ENCODE measurements around the gene FGFR2.

The FGFR2 gene

DNA sequence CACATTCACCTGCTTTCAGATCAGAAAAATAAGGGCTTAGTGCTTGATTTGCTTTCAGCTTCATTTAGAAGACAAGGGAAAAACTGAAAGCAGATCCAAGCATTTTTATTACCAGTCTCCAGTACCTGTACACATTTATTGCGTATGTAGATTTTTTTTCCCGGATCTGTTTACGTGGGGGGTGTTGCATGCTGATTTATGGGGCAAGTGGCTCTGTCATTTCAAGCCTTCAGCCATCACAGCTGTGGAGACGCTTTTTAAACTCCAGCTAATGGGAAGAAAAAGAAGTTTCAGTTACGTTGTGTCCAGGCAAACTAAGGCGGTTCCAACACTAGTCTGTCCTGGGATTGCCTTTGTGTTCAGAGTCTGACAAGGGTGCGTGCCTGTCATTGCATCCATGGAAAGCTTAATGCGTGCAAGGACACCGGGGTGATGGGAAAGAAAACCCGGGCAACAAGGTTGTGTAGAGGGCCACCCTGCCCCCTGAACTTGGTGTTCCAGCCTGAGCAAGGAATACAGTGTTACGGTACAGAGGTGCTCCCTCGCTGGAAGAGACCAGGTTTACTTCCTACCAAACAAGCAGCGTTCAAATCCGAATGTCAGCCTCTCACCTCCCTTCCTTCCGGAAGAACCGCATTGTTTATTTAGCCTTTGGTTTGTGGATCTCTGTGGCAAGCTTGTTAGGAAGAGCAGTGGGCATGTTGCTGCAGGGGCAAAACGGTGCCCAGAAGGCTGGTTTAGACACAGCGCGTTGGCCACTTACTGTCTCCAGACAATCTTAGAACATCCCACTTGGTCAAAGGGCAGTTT is 128.2 kb downstream of the FGFR2 start:
- TF ChIP-seq MAX (IDR thresholded peaks at IDR 0.05) (no peak), NFIC (IDR thresholded peaks at IDR 0.05) (no peak), TAF1 (IDR thresholded peaks at IDR 0.05; ENCODE audit: low read depth) (no peak), TEAD4 (IDR thresholded peaks at IDR 0.05) (no peak), ZBTB7A (IDR thresholded peaks at IDR 0.05; ENCODE audit: low read depth) (no peak)
- TF ChIP-seq, protein P1, sequence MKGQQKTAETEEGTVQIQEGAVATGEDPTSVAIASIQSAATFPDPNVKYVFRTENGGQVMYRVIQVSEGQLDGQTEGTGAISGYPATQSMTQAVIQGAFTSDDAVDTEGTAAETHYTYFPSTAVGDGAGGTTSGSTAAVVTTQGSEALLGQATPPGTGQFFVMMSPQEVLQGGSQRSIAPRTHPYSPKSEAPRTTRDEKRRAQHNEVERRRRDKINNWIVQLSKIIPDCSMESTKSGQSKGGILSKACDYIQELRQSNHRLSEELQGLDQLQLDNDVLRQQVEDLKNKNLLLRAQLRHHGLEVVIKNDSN (IDR thresholded peaks at IDR 0.05), result no peak

GRCh38 chr10:121468726-121469125 is 129.5 kb downstream of the FGFR2 start:
- TF ChIP-seq TCF12 (IDR thresholded peaks at IDR 0.05; ENCODE audit: low read depth) (no peak), REST (IDR thresholded peaks at IDR 0.05; ENCODE audit: low read depth) (no peak), CREB1 (IDR thresholded peaks at IDR 0.05; ENCODE audit: low read depth) (no peak), TAF1 (IDR thresholded peaks at IDR 0.05; ENCODE audit: low read depth) (no peak)
- TF ChIP-seq, protein P1 (IDR thresholded peaks at IDR 0.05), result no peak

DNA sequence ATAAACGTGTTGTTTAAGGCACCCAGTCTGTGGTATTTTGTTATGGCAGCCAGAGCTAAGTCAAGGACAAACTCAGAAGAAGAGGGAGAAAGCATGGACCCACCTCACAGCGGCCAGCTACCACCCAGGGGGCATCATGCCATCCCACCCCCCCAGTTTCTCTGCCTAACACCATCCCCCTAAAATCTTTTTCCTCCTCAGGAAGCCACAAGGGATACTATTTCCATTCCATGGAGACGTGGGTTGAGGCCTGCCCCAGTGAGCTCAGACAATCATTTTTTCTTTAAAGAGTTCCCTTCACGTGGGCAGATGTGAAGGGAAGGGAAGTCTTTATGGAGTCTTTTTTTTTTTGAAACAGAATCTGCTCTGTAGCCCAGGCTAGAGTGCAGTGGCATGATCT is 131.8 kb downstream of the FGFR2 start:
- TF ChIP-seq ZBTB7A (IDR thresholded peaks at IDR 0.05; ENCODE audit: low read depth) (no peak), CREB1 (IDR thresholded peaks at IDR 0.05; ENCODE audit: low read depth) (no peak), CEBPB (IDR thresholded peaks at IDR 0.05) (no peak), TCF12 (IDR thresholded peaks at IDR 0.05; ENCODE audit: low read depth) (no peak), MAX (IDR thresholded peaks at IDR 0.05) (no peak), TEAD4 (IDR thresholded peaks at IDR 0.05) (no peak), RAD21 (IDR thresholded peaks at IDR 0.05; ENCODE audit: low read depth) (no peak), NFIC (IDR thresholded peaks at IDR 0.05) (no peak), EP300 (IDR thresholded peaks at IDR 0.05; ENCODE audit: borderline replicate concordance) (no peak), TAF1 (IDR thresholded peaks at IDR 0.05; ENCODE audit: low read depth) (no peak), FOXM1 (IDR thresholded peaks at IDR 0.05; ENCODE audit: borderline replicate concordance, low read depth) (no peak), REST (IDR thresholded peaks at IDR 0.05; ENCODE audit: low read depth) (no peak)
- TF ChIP-seq, protein P1 (IDR thresholded peaks at IDR 0.05), result no peak

DNA sequence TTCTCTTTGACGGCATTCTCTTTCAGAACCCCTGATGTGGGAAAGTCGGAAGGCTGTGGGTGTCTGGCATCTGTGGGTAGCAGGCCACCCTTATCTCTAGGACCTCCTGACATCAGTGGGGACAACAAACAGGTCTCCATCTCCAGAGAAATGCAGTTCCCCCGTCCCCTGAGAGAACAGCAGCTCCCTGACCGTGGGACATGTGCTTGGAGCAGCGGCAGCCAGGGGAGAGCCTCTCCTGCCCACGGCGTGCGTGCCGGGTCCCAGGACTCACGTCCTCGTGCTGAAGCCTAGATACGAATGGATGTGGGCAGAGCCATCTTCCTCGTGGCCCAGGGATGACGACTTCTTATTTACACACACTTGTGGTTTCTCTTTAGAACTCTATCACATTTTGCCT is 133.0 kb downstream of the FGFR2 start:
- TF ChIP-seq ZBTB7A (IDR thresholded peaks at IDR 0.05; ENCODE audit: low read depth), result no peak
- no peak for TF ChIP-seq RAD21 (IDR thresholded peaks at IDR 0.05; ENCODE audit: low read depth)
- no peak for TF ChIP-seq EGR1 (IDR thresholded peaks at IDR 0.05)
- no peak for TF ChIP-seq TEAD4 (IDR thresholded peaks at IDR 0.05)
- no peak for TF ChIP-seq TCF12 (IDR thresholded peaks at IDR 0.05; ENCODE audit: low read depth)
- TF ChIP-seq FOXM1 (IDR thresholded peaks at IDR 0.05; ENCODE audit: borderline replicate concordance, low read depth), result no peak
- TF ChIP-seq REST (IDR thresholded peaks at IDR 0.05; ENCODE audit: low read depth), result no peak
- no peak for TF ChIP-seq EP300 (IDR thresholded peaks at IDR 0.05; ENCODE audit: borderline replicate concordance)

All from Ishikawa (cell line).